ENCODE results near the gene MLX. TPM values are rescaled to one million over a fixed set of nuclear protein-coding genes. Genes with fewer than 3 reads are reported as not detected.
A peak's percentile ranks its signal among the peaks of the same experiment; 100 is the strongest.

MLX gene
- total RNA-seq, 2 experiments from 2014 or later = 38.4 to 39.7 TPM

- peaks cover 9% of the 10 kb centered on the region for H3K27me3 Mint-ChIP-seq
- H3K4me3 Mint-ChIP-seq = no peak overlapping the region
- POLR2A ChIA-PET = interaction anchor here (0.6 kb wide), 1 partner anchor 11 kb away, joined by 3 read pairs; no protein-coding TSS in a partner anchor
- H3K4me1 Mint-ChIP-seq (ENCODE audit: low read depth) = peaks cover 15% of the 10 kb centered on the region
- DNase-seq = no peak
- no peaks in the 10 kb centered on the region for H3K9me3 Mint-ChIP-seq
- H3K36me3 Mint-ChIP-seq = peaks cover 10% of the 10 kb centered on the region
- intact Hi-C loops (cut with micrococcal nuclease) = loop anchor here (5.0 kb wide), 1 partner anchor 201 kb away; no protein-coding TSS in a partner anchor
- no peak overlapping the region for H3K27ac Mint-ChIP-seq
- CTCF ChIA-PET = interaction anchor here (0.7 kb wide), 1 partner anchor 84 kb away, joined by 3 read pairs; no protein-coding TSS in a partner anchor
Measured at GRCh38 chr17:42522798-42523278, 44.1 kb upstream of the MLX start.

- H3K27me3 Mint-ChIP-seq = peaks cover 9% of the 10 kb centered on the region
- H3K36me3 Mint-ChIP-seq = peaks cover 10% of the 10 kb centered on the region
- H3K4me3 Mint-ChIP-seq = no peak overlapping the region
- CTCF ChIA-PET = interaction anchor here (0.6 to 1.9 kb wide), 3 partner anchors 11 to 204 kb away, joined by 3 to 7 read pairs (median 4); partner anchors contain the start of gene NAGLU
- H3K27ac Mint-ChIP-seq = no peak overlapping the region
- peaks cover 25% of the 10 kb centered on the region for H3K4me1 Mint-ChIP-seq (ENCODE audit: low read depth)
- intact Hi-C loops (cut with micrococcal nuclease) = no loop called here
- DNase-seq = no peak
- H3K9me3 Mint-ChIP-seq = no peaks in the 10 kb centered on the region
- POLR2A ChIA-PET = interaction anchor here (1.0 kb wide), 1 partner anchor 93 kb away, joined by 3 read pairs; no protein-coding TSS in a partner anchor
Measured at GRCh38 chr17:42525221-42525620, 41.7 kb upstream of the MLX start.

GRCh38 chr17:42526031-42526444, 40.9 kb upstream of the MLX start:
- Mint-ChIP-seq H3K4me1 (ENCODE audit: low read depth) (peaks cover 31% of the 10 kb centered on the region), H3K9me3 (no peaks in the 10 kb centered on the region), H3K4me3 (no peak overlapping the region), H3K36me3 (peaks cover 10% of the 10 kb centered on the region), H3K27me3 (peaks cover 9% of the 10 kb centered on the region), H3K27ac (no peak overlapping the region)
- ChIA-PET CTCF (interaction anchor here (1.6 to 2.2 kb wide), 4 partner anchors 103 to 212 kb away, joined by 5 to 23 read pairs (median 13); partner anchors contain the start of gene CAVIN1), POLR2A (no interaction called here)
- DNase-seq = no peak
- intact Hi-C loops (cut with micrococcal nuclease) = no loop called here

GRCh38 chr17:42527932-42528331, 39.0 kb upstream of the MLX start:
- CTCF ChIA-PET = interaction anchor here (0.6 to 2.2 kb wide), 42 partner anchors 8 to 488 kb away, joined by 3 to 23 read pairs (median 4); partner anchors contain the start of genes CAVIN1 and NAGLU
- no peak for DNase-seq
- no peak overlapping the region for H3K4me3 Mint-ChIP-seq
- POLR2A ChIA-PET = no interaction called here
- H3K36me3 Mint-ChIP-seq = no peaks in the 10 kb centered on the region
- peaks cover 9% of the 10 kb centered on the region for H3K27me3 Mint-ChIP-seq
- H3K27ac Mint-ChIP-seq = no peak overlapping the region
- intact Hi-C loops (cut with micrococcal nuclease) = no loop called here
- no peaks in the 10 kb centered on the region for H3K9me3 Mint-ChIP-seq
- peaks cover 37% of the 10 kb centered on the region for H3K4me1 Mint-ChIP-seq (ENCODE audit: low read depth)

- Mint-ChIP-seq H3K9me3 (no peaks in the 10 kb centered on the region), H3K27ac (no peak overlapping the region), H3K36me3 (no peaks in the 10 kb centered on the region), H3K4me1 (ENCODE audit: low read depth) (peaks cover 33% of the 10 kb centered on the region), H3K4me3 (no peak overlapping the region), H3K27me3 (peaks cover 7% of the 10 kb centered on the region)
- ChIA-PET CTCF (interaction anchor here (1.0 to 1.3 kb wide), 2 partner anchors 13 to 126 kb away, joined by 3 to 5 read pairs; no protein-coding TSS in a partner anchor), POLR2A (no interaction called here)
- intact Hi-C loops (cut with micrococcal nuclease) = no loop called here
- DNase-seq = no peak
Measured at GRCh38 chr17:42529061-42529460, 37.8 kb upstream of the MLX start.

- H3K36me3 Mint-ChIP-seq = no peaks in the 10 kb centered on the region
- H3K27ac Mint-ChIP-seq = no peak overlapping the region
- DNase-seq = no peak
- peak overlapping the region; percentile 70 for H3K4me3 Mint-ChIP-seq
- intact Hi-C loops (cut with micrococcal nuclease) = loop anchor here (10.0 kb wide), 1 partner anchor 346 kb away; the partner anchor contains the start of genes HCRT and KCNH4
- ChIA-PET POLR2A (interaction anchor here (0.9 kb wide), 1 partner anchor 218 kb away, joined by 3 read pairs; no protein-coding TSS in a partner anchor), CTCF (interaction anchor here (0.6 to 2.3 kb wide), 5 partner anchors 11 to 103 kb away, joined by 3 to 11 read pairs (median 7); no protein-coding TSS in a partner anchor)
- peaks cover 30% of the 10 kb centered on the region for H3K4me1 Mint-ChIP-seq (ENCODE audit: low read depth)
- no peaks in the 10 kb centered on the region for H3K9me3 Mint-ChIP-seq
- H3K27me3 Mint-ChIP-seq = peaks cover 4% of the 10 kb centered on the region
Measured at GRCh38 chr17:42530952-42531454, 35.9 kb upstream of the MLX start.

GRCh38 chr17:42531455-42532354, 35.2 kb upstream of the MLX start:
- intact Hi-C loops (cut with micrococcal nuclease) = loop anchor here (10.0 kb wide), 1 partner anchor 347 kb away; the partner anchor contains the start of genes HCRT and KCNH4
- no peaks in the 10 kb centered on the region for H3K9me3 Mint-ChIP-seq
- CTCF ChIA-PET = interaction anchor here (0.7 to 2.3 kb wide), 4 partner anchors 12 to 103 kb away, joined by 3 to 11 read pairs (median 6); no protein-coding TSS in a partner anchor
- POLR2A ChIA-PET = interaction anchor here (0.9 kb wide), 1 partner anchor 219 kb away, joined by 3 read pairs; no protein-coding TSS in a partner anchor
- DNase-seq = peak; percentile 68
- H3K36me3 Mint-ChIP-seq = no peaks in the 10 kb centered on the region
- H3K27ac Mint-ChIP-seq = no peak overlapping the region
- H3K27me3 Mint-ChIP-seq = peaks cover 4% of the 10 kb centered on the region
- H3K4me3 Mint-ChIP-seq = peak overlapping the region; percentile 70
- peaks cover 32% of the 10 kb centered on the region for H3K4me1 Mint-ChIP-seq (ENCODE audit: low read depth)

GRCh38 chr17:42535155-42536047, 31.5 kb upstream of the MLX start:
- DNase-seq = no peak
- Mint-ChIP-seq H3K27me3 (peaks cover 4% of the 10 kb centered on the region), H3K27ac (peak overlapping the region; percentile 67), H3K36me3 (peaks cover 4% of the 10 kb centered on the region), H3K4me1 (ENCODE audit: low read depth) (peaks cover 30% of the 10 kb centered on the region), H3K9me3 (no peaks in the 10 kb centered on the region), H3K4me3 (peak overlapping the region; percentile 75)
- POLR2A ChIA-PET = interaction anchor here (1.0 to 1.6 kb wide), 3 partner anchors 19 to 42 kb away, joined by 3 to 6 read pairs (median 3); partner anchors contain the start of gene PSMC3IP
- intact Hi-C loops (cut with micrococcal nuclease) = loop anchor here (5.0 to 10.0 kb wide), 2 partner anchors 142 to 351 kb away; partner anchors contain the start of genes HCRT, KCNH4 and PLEKHH3
- CTCF ChIA-PET = interaction anchor here (0.7 to 2.1 kb wide), 14 partner anchors 8 to 518 kb away, joined by 3 to 15 read pairs (median 6); partner anchors contain the start of genes DNAJC7 and PSMC3IP

- Mint-ChIP-seq H3K36me3 (peaks cover 6% of the 10 kb centered on the region), H3K9me3 (no peaks in the 10 kb centered on the region), H3K27ac (peak within 1 kb of the TSS; percentile 74), H3K4me1 (ENCODE audit: low read depth) (peaks cover 32% of the 10 kb centered on the region), H3K27me3 (peaks cover 4% of the 10 kb centered on the region), H3K4me3 (peak within 1 kb of the TSS; percentile 87)
- intact Hi-C loops (cut with micrococcal nuclease) = loop anchor here (5.0 to 10.0 kb wide), 2 partner anchors 141 to 351 kb away; partner anchors contain the start of genes HCRT, KCNH4 and PLEKHH3
- ChIA-PET CTCF (interaction anchor here (0.7 to 2.1 kb wide), 15 partner anchors 9 to 519 kb away, joined by 3 to 15 read pairs (median 4); partner anchors contain the start of genes DNAJC7 and PSMC3IP), POLR2A (interaction anchor here (1.0 to 1.6 kb wide), 5 partner anchors 19 to 147 kb away, joined by 3 to 6 read pairs (median 3); partner anchors contain the start of genes PSMC3IP and STAT3)
- peak; percentile 91 for DNase-seq
Measured at GRCh38 chr17:42536048-42536371, 30.9 kb upstream of the MLX start, which contains the start of gene NAGLU. TSS of gene NAGLU (plus strand) at chr17:42536241. CDS start at chr17:42536273, 32 bp downstream.

- ChIA-PET CTCF (interaction anchor here (0.7 to 2.1 kb wide), 15 partner anchors 9 to 514 kb away, joined by 3 to 15 read pairs (median 4); partner anchors contain the start of gene PSMC3IP), POLR2A (interaction anchor here (1.0 to 1.6 kb wide), 6 partner anchors 18 to 148 kb away, joined by 3 to 6 read pairs (median 3); partner anchors contain the start of genes PSMC3IP and STAT3)
- Mint-ChIP-seq H3K27me3 (peaks cover 4% of the 10 kb centered on the region), H3K9me3 (no peaks in the 10 kb centered on the region), H3K4me3 (peak overlapping the region; percentile 87), H3K27ac (peak overlapping the region; percentile 74), H3K4me1 (ENCODE audit: low read depth) (peaks cover 34% of the 10 kb centered on the region), H3K36me3 (peaks cover 8% of the 10 kb centered on the region)
- intact Hi-C loops (cut with micrococcal nuclease) = loop anchor here (5.0 to 10.0 kb wide), 2 partner anchors 141 to 352 kb away; partner anchors contain the start of genes HCRT, KCNH4 and PLEKHH3
- peak; percentile 86 for DNase-seq
Measured at GRCh38 chr17:42536372-42537155, 30.3 kb upstream of the MLX start.

Measured in activated CD4-positive, alpha-beta memory T cell treated with anti-CD3 and anti-CD28 coated beads for 36 hours (primary cell).